OCI-LY1 (cell line): ENCODE measurements around the gene RIPK3.

ENCODE experiments used
- EZH2 ChIP-seq: fragments of 200-600 bp; sonication (generic), shearing (Covaris generic); IDR thresholded peaks from 2 replicates; pipeline ENCODE4 v1.8.0; 2017; ENCODE audit warnings: borderline replicate concordance, mixed run types, mild to moderate bottlenecking, antibody characterized with exemption, low read length, moderate library complexity, mixed read lengths
- TF ChIP-seq, protein P1 (sequence below): fragments of 200-600 bp; sonication (generic), shearing (Covaris generic); IDR thresholded peaks from 2 replicates; pipeline ENCODE4 v1.5.1; 2017; ENCODE audit warnings: mild to moderate bottlenecking, antibody characterized with exemption, low read length, moderate library complexity, mixed read lengths

DNA sequence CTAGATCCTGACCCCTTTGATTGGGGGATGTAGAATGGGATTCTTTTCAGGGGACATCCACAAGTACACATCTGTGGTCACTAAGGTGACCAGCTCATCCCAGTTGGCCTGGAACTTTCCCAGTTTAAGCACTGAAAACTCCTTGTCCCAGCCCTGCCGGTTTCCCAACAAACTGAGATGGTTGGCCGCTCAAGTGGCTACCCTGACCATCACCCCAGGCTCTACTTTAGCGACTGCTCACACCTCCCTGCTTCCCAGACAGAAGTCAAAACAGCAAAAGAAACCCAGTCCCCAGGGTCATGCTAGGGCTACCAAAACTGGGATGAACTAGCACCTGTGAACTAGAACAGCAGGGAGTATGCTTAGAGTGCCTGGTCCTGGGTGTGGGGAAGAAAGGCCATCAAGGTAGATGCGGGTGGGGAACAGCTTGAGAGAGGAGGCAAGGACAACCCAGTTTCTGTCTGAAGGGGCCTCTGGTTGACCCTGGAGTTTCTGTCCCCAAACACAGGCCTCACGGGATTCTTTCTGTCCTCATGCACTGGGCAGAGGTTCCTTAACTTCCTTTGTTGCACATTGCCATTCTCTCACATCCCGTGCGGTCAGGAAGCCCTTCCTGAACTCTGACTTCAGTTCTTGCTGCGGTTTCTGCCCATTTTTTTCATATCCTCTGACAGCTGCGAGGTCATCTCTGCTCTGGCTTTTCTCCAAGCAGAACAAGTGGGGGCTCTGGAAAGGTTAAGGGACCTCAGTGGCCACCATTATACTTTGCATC, 26.9 kb downstream of the RIPK3 start:
- TF ChIP-seq, protein P1, sequence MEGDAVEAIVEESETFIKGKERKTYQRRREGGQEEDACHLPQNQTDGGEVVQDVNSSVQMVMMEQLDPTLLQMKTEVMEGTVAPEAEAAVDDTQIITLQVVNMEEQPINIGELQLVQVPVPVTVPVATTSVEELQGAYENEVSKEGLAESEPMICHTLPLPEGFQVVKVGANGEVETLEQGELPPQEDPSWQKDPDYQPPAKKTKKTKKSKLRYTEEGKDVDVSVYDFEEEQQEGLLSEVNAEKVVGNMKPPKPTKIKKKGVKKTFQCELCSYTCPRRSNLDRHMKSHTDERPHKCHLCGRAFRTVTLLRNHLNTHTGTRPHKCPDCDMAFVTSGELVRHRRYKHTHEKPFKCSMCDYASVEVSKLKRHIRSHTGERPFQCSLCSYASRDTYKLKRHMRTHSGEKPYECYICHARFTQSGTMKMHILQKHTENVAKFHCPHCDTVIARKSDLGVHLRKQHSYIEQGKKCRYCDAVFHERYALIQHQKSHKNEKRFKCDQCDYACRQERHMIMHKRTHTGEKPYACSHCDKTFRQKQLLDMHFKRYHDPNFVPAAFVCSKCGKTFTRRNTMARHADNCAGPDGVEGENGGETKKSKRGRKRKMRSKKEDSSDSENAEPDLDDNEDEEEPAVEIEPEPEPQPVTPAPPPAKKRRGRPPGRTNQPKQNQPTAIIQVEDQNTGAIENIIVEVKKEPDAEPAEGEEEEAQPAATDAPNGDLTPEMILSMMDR = no peak
- TF ChIP-seq EZH2 = no peak
